H1 (cell line): ENCODE data around the gene SECISBP2. TPM values are rescaled to one million over a fixed set of nuclear protein-coding genes. Genes with fewer than 3 reads are reported as not detected.

Experiments
- CTCF ChIA-PET: fragments of 300-600 bp; sonication (Branson Sonifier 250); formaldehyde crosslinking; loops from one replicate; lab custom pipeline; 2021; ENCODE audit not compliant: partially characterized antibody; lab: Charles Lee
- POLR2A ChIA-PET: fragments of 300-600 bp; sonication (Branson Sonifier 250); formaldehyde crosslinking; loops from one replicate; lab custom pipeline; 2021; ENCODE audit warnings: inconsistent platforms; ENCODE audit not compliant: partially characterized antibody; lab: Charles Lee
- DNase-seq, 2 experiments: peaks; one replicate each; pipeline versions ENCODE4 v3.0.0 to v3.0.0-alpha.2; 2010 to 2022; ENCODE audit warnings: low spot score in 2 of 2, low read depth in 1 of 2, mixed read lengths in 1 of 2
- FAIRE-seq: peaks from 2 replicates; lab custom pipeline; 2011; peaks lifted over from hg19 to GRCh38; lab: Jason Lieb, UNC
- H2AFZ ChIP-seq: 2 replicates; pipeline ENCODE4 v1.8.1; 2012; ENCODE audit warnings: low read length, inconsistent platforms
- H2AK5ac ChIP-seq: 2 replicates; pipeline ENCODE4 v1.6.1; 2013; ENCODE audit warnings: low read depth, low read length
- H2BK120ac ChIP-seq: replicated peaks from 2 replicates; pipeline ENCODE3; 2013; ENCODE audit warnings: low read depth, low read length, inconsistent platforms
- H2BK12ac ChIP-seq: 2 replicates; pipeline ENCODE4 v1.6.1; 2013; ENCODE audit warnings: low read depth, low read length
- H2BK15ac ChIP-seq: 2 replicates; pipeline ENCODE4 v1.6.1; 2013; ENCODE audit warnings: low read length
- H2BK20ac ChIP-seq: 2 replicates; pipeline ENCODE4 v1.6.1; 2013; ENCODE audit warnings: low read length
- H2BK5ac ChIP-seq: 2 replicates; pipeline ENCODE4 v1.6.1; 2013; ENCODE audit warnings: low read depth, low read length
- H3K14ac ChIP-seq: 2 replicates; pipeline ENCODE4 v1.6.1; 2013; ENCODE audit warnings: inconsistent platforms; ENCODE audit not compliant: insufficient read length
- H3K18ac ChIP-seq: 2 replicates; pipeline ENCODE4 v1.6.1; 2013; ENCODE audit warnings: low read length; ENCODE audit errors: extremely low read depth
- H3K23ac ChIP-seq: 2 replicates; pipeline ENCODE4 v1.6.1; 2013; ENCODE audit warnings: inconsistent platforms; ENCODE audit not compliant: insufficient read length
- H3K23me2 ChIP-seq: 2 replicates; pipeline ENCODE4 v1.6.1; 2013; ENCODE audit warnings: low read depth, low read length
- H3K27ac ChIP-seq: 2 replicates; pipeline ENCODE4 v1.6.1; 2011; ENCODE audit warnings: low read depth, low read length, inconsistent platforms
- H3K27me3 ChIP-seq, 4 experiments: replicated peaks in 1 of 4; 1 replicate in 1 of 4; 2 replicates in 3 of 4; pipeline versions ENCODE4 v1.6.1 to v1.8.1; 2011 to 2013; ENCODE audit warnings: low read length in 3 of 4, mild to moderate bottlenecking in 3 of 4, inconsistent platforms in 2 of 4, mixed read lengths in 2 of 4, moderate library complexity in 1 of 4; ENCODE audit not compliant: control insufficient read depth in 3 of 4, insufficient read depth in 3 of 4; ENCODE audit errors: extremely low read depth in 1 of 4
- H3K36me3 ChIP-seq, 4 experiments: 2 replicates each; pipeline versions ENCODE4 v1.6.1 to v1.8.1; 2011 to 2013; ENCODE audit warnings: mild to moderate bottlenecking in 4 of 4, low read length in 3 of 4, moderate library complexity in 2 of 4, control low read depth in 1 of 4, inconsistent platforms in 1 of 4; ENCODE audit not compliant: insufficient read depth in 4 of 4, control insufficient read depth in 2 of 4
- H3K4ac ChIP-seq: replicated peaks from 2 replicates; pipeline ENCODE3; 2013; ENCODE audit warnings: low read length, low read depth, mixed read lengths, inconsistent platforms; ENCODE audit not compliant: insufficient read length
- H3K4me1 ChIP-seq, 4 experiments: replicated peaks in 1 of 4; 1 replicate in 1 of 4; 2 replicates in 3 of 4; pipeline versions ENCODE4 v1.6.1 to v1.8.1; 2011 to 2013; ENCODE audit warnings: low read length in 3 of 4, inconsistent platforms in 2 of 4, mixed read lengths in 1 of 4; ENCODE audit not compliant: insufficient read depth in 4 of 4, control insufficient read depth in 3 of 4
- H3K4me2 ChIP-seq, 2 experiments: 2 replicates each; pipeline versions ENCODE4 v1.6.1 to v1.8.1; 2011 to 2013; ENCODE audit warnings: low read depth in 2 of 2, low read length in 2 of 2, control low read depth in 1 of 2, inconsistent platforms in 1 of 2, mild to moderate bottlenecking in 1 of 2; ENCODE audit not compliant: insufficient read depth in 1 of 2
- H3K4me3 ChIP-seq, 4 experiments: fragments of 200-600, 300-600 bp in 1 of 4; sonication (generic), shearing (Covaris generic), sonication (Bioruptor Twin) in 1 of 4; 2 replicates each; pipeline versions ENCODE4 v1.5.1 to v1.8.1; 2011 to 2016; ENCODE audit warnings: low read length in 4 of 4, low read depth in 3 of 4, control low read depth in 2 of 4, inconsistent platforms in 2 of 4, mild to moderate bottlenecking in 2 of 4, mixed read lengths in 1 of 4, moderate library complexity in 1 of 4; ENCODE audit not compliant: insufficient read depth in 2 of 4; ENCODE audit errors: extremely low read depth in 1 of 4
- H3K56ac ChIP-seq: replicated peaks from 2 replicates; pipeline ENCODE3; 2013; ENCODE audit warnings: low read depth, mild to moderate bottlenecking, mixed read lengths, low read length, inconsistent platforms; ENCODE audit not compliant: insufficient read length
- H3K79me1 ChIP-seq: 2 replicates; pipeline ENCODE4 v1.6.1; 2013; ENCODE audit warnings: low read depth, low read length, control low read depth
- H3K79me2 ChIP-seq, 2 experiments: 2 replicates each; pipeline versions ENCODE4 v1.6.1 to v1.8.1; 2012 to 2013; ENCODE audit warnings: low read length in 2 of 2, mild to moderate bottlenecking in 2 of 2, inconsistent platforms in 1 of 2; ENCODE audit not compliant: insufficient read depth in 2 of 2, control insufficient read depth in 1 of 2
- H3K9ac ChIP-seq, 4 experiments: replicated peaks in 1 of 4; 1 replicate in 1 of 4; 2 replicates in 3 of 4; pipeline versions ENCODE4 v1.6.1 to v1.8.1; 2011 to 2013; ENCODE audit warnings: low read depth in 3 of 4, low read length in 3 of 4, control low read depth in 2 of 4, mild to moderate bottlenecking in 2 of 4, moderate library complexity in 2 of 4, inconsistent platforms in 1 of 4; ENCODE audit errors: extremely low read depth in 1 of 4
- H3K9me3 ChIP-seq, 2 experiments: 2 replicates each; pipeline versions ENCODE4 v1.6.1 to v1.8.1; 2012 to 2013; ENCODE audit warnings: mild to moderate bottlenecking in 2 of 2, moderate library complexity in 2 of 2, control low read depth in 1 of 2, inconsistent platforms in 1 of 2, low read depth in 1 of 2, low read length in 1 of 2, mixed read lengths in 1 of 2; ENCODE audit not compliant: insufficient read depth in 2 of 2
- H4K20me1 ChIP-seq, 2 experiments: replicated peaks in 1 of 2; 2 replicates each; pipeline versions ENCODE3 to v1.8.1; 2011 to 2013; ENCODE audit warnings: inconsistent platforms in 2 of 2, low read length in 2 of 2, mild to moderate bottlenecking in 1 of 2; ENCODE audit not compliant: insufficient read depth in 2 of 2, control insufficient read depth in 1 of 2
- H4K5ac ChIP-seq: 2 replicates; pipeline ENCODE4 v1.6.1; 2013; ENCODE audit warnings: low read length, low read depth, mixed read lengths, inconsistent platforms; ENCODE audit not compliant: insufficient read length
- H4K8ac ChIP-seq: 2 replicates; pipeline ENCODE4 v1.8.0; 2013; ENCODE audit warnings: mild to moderate bottlenecking, moderate library complexity, low read length, inconsistent platforms; ENCODE audit not compliant: insufficient read depth; ENCODE audit errors: extremely low read depth
- H4K91ac ChIP-seq: replicated peaks from 2 replicates; pipeline ENCODE3; 2013; ENCODE audit warnings: low read length, mixed read lengths, inconsistent platforms; ENCODE audit not compliant: insufficient read length
- BACH1 ChIP-seq: IDR thresholded peaks from 2 replicates; pipeline ENCODE4 v1.6.1; 2012; ENCODE audit warnings: low read length, improper control_type of control experiment
- CBX5 ChIP-seq: fragments of 300-800, 300-1000 bp; sonication (generic); IDR thresholded peaks from 2 replicates; pipeline ENCODE4 v1.7.1; 2016; ENCODE audit warnings: antibody characterized with exemption, low read length, low read depth
- EZH2 ChIP-seq: fragments of 200-600 bp; sonication (generic); IDR thresholded peaks from 2 replicates; pipeline ENCODE4 v1.7.1; 2012; ENCODE audit warnings: low read depth, mild to moderate bottlenecking, moderate library complexity, low read length, inconsistent platforms; ENCODE audit not compliant: severe bottlenecking
- KDM4A ChIP-seq: IDR thresholded peaks from one replicate; pipeline ENCODE4 v1.7.1; 2012; ENCODE audit warnings: low read depth, mild to moderate bottlenecking, moderate library complexity, low read length, inconsistent platforms; ENCODE audit not compliant: severe bottlenecking
- NANOG ChIP-seq: IDR thresholded peaks from 2 replicates; pipeline ENCODE4 v1.6.1; 2011; ENCODE audit warnings: low read length, low read depth, mild to moderate bottlenecking, inconsistent platforms; ENCODE audit not compliant: insufficient read depth, poor library complexity, severe bottlenecking
- POLR2AphosphoS5 ChIP-seq: IDR thresholded peaks from 2 replicates; pipeline ENCODE4 v1.6.1; 2011; ENCODE audit warnings: low read depth, low read length
- SAP30 ChIP-seq: fragments of 300-600 bp; sonication (generic); IDR thresholded peaks from 2 replicates; pipeline ENCODE4 v1.7.1; 2012; ENCODE audit warnings: low read length, moderate library complexity, mild to moderate bottlenecking, inconsistent platforms; ENCODE audit not compliant: insufficient read depth, insufficient replicate concordance
- TCF12 ChIP-seq: IDR thresholded peaks from 2 replicates; pipeline ENCODE4 v1.6.1; 2011; ENCODE audit warnings: low read depth, mild to moderate bottlenecking, low read length
- WGBS, 2 experiments: shearing (Covaris generic) in 1 of 2; methylation state at CpG; one replicate each; pipeline versions ENCODE4 v1.1.6 to v1.1.7; 2013 to 2015; ENCODE audit warnings: low lambda C conversion rate in 2 of 2, mixed read lengths in 2 of 2, inconsistent platforms in 1 of 2, low coverage in 1 of 2, missing lambda C conversion rate in 1 of 2; ENCODE audit not compliant: insufficient replicate concordance in 2 of 2, insufficient coverage in 1 of 2, insufficient read length in 1 of 2; ENCODE audit errors: extremely low coverage in 1 of 2, missing lambda C conversion rate in 1 of 2; 5-methylcytosine and 5-hydroxymethylcytosine counted together
- long read RNA-seq, 2 experiments: library from RNA in 1 of 2; library from capped mRNA in 1 of 2; stranded (forward); transcript quantifications; one replicate each; pipeline ENCODE4 v2.0.0, GENCODE V29; 2021; ENCODE audit warnings: inconsistent platforms in 1 of 2
- polyA minus RNA-seq, 3 experiments: library from RNA; depleted of rRNA, polyadenylated mRNA; stranded (reverse); fragments of >200 nt; gene quantifications; 1 replicate in 2 of 3; 2 replicates in 1 of 3; pipeline ENCODE4 v1.2.3, GENCODE V29; 2011
- polyA plus RNA-seq, 7 experiments: library from polyadenylated mRNA; depleted of rRNA in 3 of 7; stranded (reverse) in 5 of 7; unstranded in 2 of 7; fragments of >200 nt in 5 of 7; fragments of 200-250 nt in 2 of 7; gene quantifications; 1 replicate in 5 of 7; 2 replicates in 1 of 7; 4 replicates in 1 of 7; pipeline versions ENCODE4 v1.2.1 to v1.2.3, GENCODE V29; 2011 to 2013; ENCODE audit warnings: missing spikeins in 2 of 7, mixed read lengths in 2 of 7
- total RNA-seq: library from RNA; stranded (reverse); fragmentation: NEBNext Ultra II Directional; extraction: Animal tissue kit (Norgen Biotek cat#: 25700); gene quantifications from 2 replicates; pipeline ENCODE4 v1.2.1, GENCODE V29; 2021

The SECISBP2 gene
- total RNA-seq (58.4 and 61.7 TPM in 2 replicates), polyA plus RNA-seq (2011; rRNA removed) (36.4 and 39.0 TPM in 2 replicates), polyA minus RNA-seq (2011; rRNA and poly(A)+ RNA removed) (55.7 and 61.5 TPM in 2 replicates)
- polyA plus RNA-seq (2011; cell fraction: cytosol; rRNA removed), result 58.9 TPM
- polyA plus RNA-seq (2011; cell fraction: nucleus; rRNA removed), result 117 TPM
- polyA plus RNA-seq (2012, experiment 1 of 2), result 44.2 to 55.7 TPM (median 51.3 TPM) in 4 replicates
- polyA plus RNA-seq (2012, experiment 2 of 2), result 4.2 TPM
- polyA plus RNA-seq (2013, experiment 1 of 2), result 75.9 TPM
- polyA plus RNA-seq (2013, experiment 2 of 2), result 69.4 TPM
- polyA minus RNA-seq (2011; cell fraction: cytosol; rRNA and poly(A)+ RNA removed), result 26.3 TPM
- 111 TPM for polyA minus RNA-seq (2011; cell fraction: nucleus; rRNA and poly(A)+ RNA removed)
- long read RNA-seq, experiment 1, partial matches to known transcripts, result 32 of 37 reads
- long read RNA-seq, experiment 1, other reads (novel, unspliced or antisense), result 3 of 37 reads
- long read RNA-seq, experiment 2, partial matches to known transcripts, result 7 of 12 reads
- long read RNA-seq, experiment 2, other reads (novel, unspliced or antisense), result 4 of 12 reads

GRCh38 chr9:89318123-89319014 lies at the start of gene SECISBP2:
SECISBP2 (plus strand) TSS chr9:89318500; CDS start chr9:89318577, 77 bp downstream.
- H3K56ac ChIP-seq, result peak within 1 kb of the TSS; percentile 59
- ChIA-PET CTCF (no interaction called here), POLR2A (interaction anchor here (0.5 to 3.3 kb wide), 14 partner anchors 8 to 981 kb away, joined by 3 to 33 read pairs (median 3); partner anchors contain the start of genes CKS2 and GADD45G)
- no peak within 1 kb of the TSS for H2AK5ac ChIP-seq
- H2AFZ ChIP-seq, result no peak within 1 kb of the TSS
- peak within 1 kb of the TSS; percentile 99 for H3K27ac ChIP-seq
- peaks cover 6 to 55% (median 25%) of the 10 kb centered on the region in 4 experiments for H3K36me3 ChIP-seq
- no peaks in the 10 kb centered on the region for H3K9me3 ChIP-seq
- H4K5ac ChIP-seq, result peak within 1 kb of the TSS; percentile 93
- DNase-seq (peak; percentile 89 to 98), FAIRE-seq (no peak)
- no peak within 1 kb of the TSS; the same call in 1 of the 2 replicates for H2BK12ac ChIP-seq
- 3% methylated on average over 80 of the region's 91 CpGs; no CpG with 5 or more reads in 1 of the 2 experiments for WGBS, 2 experiments
- H2BK15ac ChIP-seq, result no peak within 1 kb of the TSS
- H3K23me2 ChIP-seq, result no peaks in the 10 kb centered on the region; the same call in 1 of the 2 replicates
- peak within 1 kb of the TSS; percentile 69 to 84 (median 76) for H3K4me3 ChIP-seq
- no peak within 1 kb of the TSS for H3K23ac ChIP-seq
- peak within 1 kb of the TSS; percentile 96; the same call in 1 of the 2 replicates for H3K18ac ChIP-seq
- peak within 1 kb of the TSS; percentile 80 for H3K4ac ChIP-seq
- peak within 1 kb of the TSS; percentile 98 to 100 (median 98) for H3K9ac ChIP-seq
- H3K4me1 ChIP-seq, result peaks cover 0 to 8% (median 3%) of the 10 kb centered on the region in 4 experiments; a peak in 3 of 7 replicates
- H3K27me3 ChIP-seq, result no peaks in the 10 kb centered on the region
- peak within 1 kb of the TSS; percentile 95 for H4K91ac ChIP-seq
- H2BK20ac ChIP-seq, result no peak within 1 kb of the TSS
- peak within 1 kb of the TSS; percentile 64 to 79 for H3K4me2 ChIP-seq
- no peaks in the 10 kb centered on the region; the same call in 1 of the 2 replicates for H3K79me1 ChIP-seq
- no peak within 1 kb of the TSS for H3K14ac ChIP-seq
- peaks cover 7% of the 10 kb centered on the region in 2 experiments for H4K20me1 ChIP-seq
- peak within 1 kb of the TSS; percentile 99 for H4K8ac ChIP-seq
- H3K79me2 ChIP-seq, result peaks cover 27 to 85% of the 10 kb centered on the region in 2 experiments
- no peak within 1 kb of the TSS for H2BK120ac ChIP-seq
- peak within 1 kb of the TSS; percentile 87 for H2BK5ac ChIP-seq
- TF ChIP-seq EZH2 (no peak), POLR2AphosphoS5 (peak; percentile 98), TCF12 (no peak), NANOG (no peak), SAP30 (no peak), CBX5 (no peak), KDM4A (peak; percentile 96), BACH1 (no peak)
